NCI-H2081 treated with DMSO at 0.1 percent for 48 hours (cell line): ENCODE results near the gene PIAS3.
"Not testable (repeated sequence)": the region's sequence is repeated elsewhere in the genome, so short reads cannot be mapped to it uniquely, and the experiment has no call there.

Source experiments
- DNase-seq: peaks from one replicate; lab custom pipeline; 2025; lab: John Stamatoyannopoulos, UW

Gene PIAS3

DNA sequence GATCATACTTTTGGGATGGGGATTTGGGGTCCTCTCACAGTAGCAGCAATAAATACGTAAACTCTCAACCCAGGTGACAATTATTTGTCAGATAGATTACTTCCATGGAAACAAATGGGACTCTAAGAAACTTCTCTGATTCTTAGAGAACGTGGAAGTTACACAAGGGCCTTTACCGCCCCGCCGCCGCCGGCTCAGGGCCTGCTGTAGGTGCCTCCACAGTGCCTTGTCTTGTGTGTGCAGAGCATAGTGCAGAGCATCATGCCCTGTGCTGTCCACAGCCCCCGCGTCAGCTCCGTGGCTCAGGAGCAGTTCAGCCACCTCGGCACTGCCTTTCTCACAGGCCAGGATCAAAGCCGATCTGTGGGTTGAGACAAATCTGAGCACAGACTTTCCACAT is 15.8 kb upstream of the PIAS3 start:
- DNase-seq = no peak

DNA sequence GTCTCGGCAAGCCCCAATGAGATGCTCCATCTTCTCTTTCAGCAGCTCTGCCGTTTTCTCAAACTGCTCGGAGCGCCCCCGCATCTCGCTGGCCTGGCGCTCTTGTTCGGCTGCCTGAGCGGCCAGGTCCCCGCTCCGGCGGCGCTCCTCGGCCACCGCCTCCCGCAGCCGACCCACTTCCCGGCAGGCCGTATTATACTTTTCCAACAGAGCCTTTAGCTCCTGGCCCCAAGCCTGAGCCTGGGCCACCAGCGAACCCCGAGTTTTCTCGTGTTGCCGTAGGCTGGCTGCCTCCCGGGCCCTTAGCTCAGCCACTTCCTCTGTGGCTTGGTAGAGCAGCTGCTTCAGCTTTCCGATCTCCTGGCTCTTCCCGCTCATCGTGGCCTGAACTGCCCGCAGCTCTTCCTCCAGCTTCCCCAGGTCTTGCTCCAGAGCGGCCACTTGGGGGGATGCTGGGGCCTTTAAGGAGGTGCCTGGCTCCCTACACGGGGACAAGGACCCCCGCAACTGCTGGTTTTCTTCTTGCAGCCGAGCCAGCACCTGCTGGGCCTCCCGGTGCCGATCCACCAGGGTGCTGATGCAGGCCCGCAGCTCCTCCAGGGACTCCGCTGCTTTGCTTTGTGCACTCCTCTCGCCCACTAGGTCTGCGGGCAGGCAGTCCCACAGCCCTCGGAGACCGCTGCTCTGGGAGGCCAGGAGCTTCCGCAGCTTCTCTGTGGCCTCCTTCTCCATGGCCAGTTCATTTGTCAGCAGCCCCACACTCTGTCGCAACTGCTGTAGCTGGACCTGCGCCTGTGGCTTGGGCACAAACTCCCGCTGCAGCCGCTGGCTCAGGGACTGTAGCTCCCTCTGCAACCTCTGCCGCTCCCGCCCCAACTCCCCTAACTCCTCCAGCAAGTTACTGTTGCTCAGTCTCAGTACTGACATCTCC is 13.4 kb upstream of the PIAS3 start:
- DNase-seq = no peak

DNA sequence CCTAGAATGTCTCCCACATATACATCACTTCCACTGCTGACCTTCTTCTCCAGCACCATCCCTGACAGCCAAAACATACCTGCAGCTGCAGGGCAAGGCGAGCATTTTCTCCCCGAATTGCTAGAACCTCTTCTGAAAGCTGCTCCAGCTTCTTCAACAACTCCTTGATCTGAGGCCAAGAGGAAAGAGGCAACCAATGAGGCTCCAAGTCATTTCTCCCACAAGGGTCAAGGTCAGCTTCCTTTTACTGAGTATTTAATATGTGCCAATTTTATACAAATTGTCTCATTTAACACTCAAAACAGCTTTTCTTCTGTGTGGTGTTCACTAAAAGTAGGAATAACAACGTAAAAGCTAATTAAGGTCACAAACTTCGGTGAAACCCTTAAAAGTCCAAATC is 9.4 kb upstream of the PIAS3 start:
- DNase-seq = no peak

DNA sequence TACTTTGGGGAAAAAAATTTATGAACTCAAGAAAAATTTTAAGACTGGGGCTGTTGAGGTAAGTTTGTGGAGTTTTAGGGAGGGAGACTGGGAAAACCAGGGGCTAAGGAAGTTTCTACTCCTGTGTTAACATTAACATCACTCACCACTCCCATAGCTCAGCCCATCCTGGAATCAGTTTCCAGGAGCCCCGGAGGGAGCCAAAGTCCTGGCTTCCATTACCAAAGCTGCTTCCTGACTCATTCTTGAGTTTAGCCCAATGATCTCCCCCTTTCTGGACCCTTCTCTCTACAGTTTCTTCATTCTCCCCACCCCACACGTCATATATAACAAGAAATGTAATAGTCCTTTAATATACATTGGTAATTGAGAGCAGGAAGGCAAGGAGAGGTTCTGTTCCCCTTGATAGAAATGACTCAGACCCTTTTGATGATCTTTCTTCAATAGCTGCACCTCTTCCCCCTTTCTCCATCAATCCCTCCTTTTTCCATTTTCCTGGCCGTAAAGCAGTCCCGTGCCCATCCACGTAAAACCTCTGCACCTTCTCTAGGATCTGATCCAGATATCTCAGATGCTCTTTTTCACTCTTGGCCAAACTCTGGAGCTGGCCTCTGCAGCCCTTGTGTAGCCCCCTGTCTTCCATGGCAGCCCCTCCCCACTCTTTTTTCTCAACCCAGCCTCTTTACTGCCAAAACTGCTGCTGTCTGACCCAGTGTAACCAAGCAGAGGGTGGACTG is 4.6 kb upstream of the PIAS3 start:
- no peak for DNase-seq

DNA sequence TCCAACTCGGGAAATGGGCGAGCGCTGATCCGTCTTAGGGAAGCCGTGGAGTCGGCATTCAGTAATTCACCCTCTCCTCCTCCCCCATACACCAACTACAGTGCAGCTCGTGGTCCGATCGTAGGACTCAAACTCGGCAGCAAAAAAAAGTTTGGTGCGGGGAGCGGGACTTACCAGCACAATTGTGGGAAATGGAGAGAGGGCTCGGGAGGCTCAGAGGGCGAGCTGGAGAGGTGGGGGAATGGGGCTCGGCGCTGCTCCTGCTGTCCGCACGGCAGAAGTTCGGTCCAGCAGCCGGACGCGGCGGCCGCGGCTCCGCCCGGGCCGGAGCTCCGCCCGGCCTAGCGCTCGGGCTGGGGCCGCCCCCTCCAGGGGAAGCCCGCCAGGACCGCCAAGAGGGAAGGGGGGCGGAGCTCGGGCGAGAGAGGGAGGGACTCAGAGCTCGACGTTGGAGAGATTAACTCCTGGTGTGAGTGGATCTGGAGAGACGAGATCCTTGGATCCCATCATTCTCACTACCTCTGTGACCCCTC is 676 bp upstream of the PIAS3 start:
- DNase-seq = peak; percentile 49

DNA sequence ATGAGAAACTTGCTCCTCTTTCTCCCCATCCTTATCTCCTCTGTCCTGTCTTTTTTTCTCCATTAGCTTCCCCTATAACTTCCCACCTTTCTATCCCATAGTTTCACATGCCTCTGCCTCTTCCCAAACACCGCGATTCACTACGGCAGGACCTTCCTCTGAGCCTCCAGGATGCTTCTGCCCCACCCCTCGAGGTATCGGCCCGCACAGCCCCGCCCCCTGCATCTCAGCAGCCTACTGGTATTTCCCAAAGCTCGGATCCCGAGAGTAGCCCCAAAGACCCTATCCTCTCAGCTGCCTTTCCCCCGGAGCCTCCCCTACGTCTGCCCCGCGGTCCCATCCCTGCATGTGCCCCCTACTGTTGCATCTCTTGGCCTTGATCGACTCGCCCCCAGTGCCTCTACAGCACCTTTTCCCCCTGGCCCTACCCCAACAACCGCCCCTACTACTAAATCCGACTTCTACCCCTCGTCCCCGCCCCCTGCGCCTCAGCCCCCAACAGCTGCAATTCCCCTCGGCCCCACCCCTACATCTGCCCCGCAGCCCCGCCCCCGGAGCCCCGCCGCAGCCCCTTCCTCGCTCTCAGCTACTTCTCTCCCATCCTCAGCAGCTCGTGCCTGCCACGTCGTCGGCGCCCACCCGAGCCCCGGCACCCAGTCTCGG is 512 bp downstream of the PIAS3 start:
- DNase-seq = no peak

DNA sequence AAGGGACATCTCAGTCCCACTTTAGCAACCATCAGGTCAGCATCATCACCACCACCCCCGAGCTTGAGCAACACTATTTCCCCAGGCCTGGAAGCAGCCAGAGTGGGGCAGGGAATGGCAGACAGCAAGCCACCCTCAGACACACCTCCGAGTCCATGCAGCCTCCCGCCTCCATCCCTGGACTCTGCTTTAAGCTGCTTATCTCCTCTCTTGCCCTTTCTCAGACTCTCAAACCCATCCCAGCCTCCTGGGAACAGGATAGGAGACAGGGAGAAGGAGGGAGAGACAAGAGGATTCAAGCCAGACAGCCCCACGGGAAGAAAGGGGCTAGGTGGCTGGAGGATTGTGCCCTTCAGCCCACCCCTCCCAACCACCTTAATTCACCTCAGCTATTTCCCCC is 1.7 kb downstream of the PIAS3 start:
- no peak for DNase-seq

DNA sequence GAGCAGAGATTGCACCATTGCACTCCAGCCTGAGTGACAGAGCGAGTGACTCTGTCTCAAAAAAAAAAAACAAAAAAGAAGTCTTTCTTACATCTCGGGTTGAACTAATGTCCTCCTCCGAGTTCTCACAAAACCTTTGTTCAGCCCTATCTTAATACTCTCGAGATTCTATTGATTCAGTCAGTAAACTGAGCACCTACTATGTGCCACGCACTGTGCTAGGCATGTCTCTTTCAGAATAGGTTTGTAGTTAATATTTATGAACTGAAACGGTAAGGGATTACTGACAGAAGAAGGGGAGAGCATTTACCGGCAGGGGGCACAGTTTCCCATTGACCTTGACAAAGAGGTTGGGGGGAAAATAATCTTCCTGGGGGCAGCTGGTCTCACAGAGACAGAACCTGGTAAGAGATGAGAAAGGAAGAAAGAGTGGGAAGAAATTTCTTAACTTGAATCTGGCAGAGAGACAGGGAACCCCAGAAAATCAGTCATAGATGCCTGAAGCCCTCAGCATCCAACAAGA is 3.4 kb downstream of the PIAS3 start:
- DNase-seq = no peak

DNA sequence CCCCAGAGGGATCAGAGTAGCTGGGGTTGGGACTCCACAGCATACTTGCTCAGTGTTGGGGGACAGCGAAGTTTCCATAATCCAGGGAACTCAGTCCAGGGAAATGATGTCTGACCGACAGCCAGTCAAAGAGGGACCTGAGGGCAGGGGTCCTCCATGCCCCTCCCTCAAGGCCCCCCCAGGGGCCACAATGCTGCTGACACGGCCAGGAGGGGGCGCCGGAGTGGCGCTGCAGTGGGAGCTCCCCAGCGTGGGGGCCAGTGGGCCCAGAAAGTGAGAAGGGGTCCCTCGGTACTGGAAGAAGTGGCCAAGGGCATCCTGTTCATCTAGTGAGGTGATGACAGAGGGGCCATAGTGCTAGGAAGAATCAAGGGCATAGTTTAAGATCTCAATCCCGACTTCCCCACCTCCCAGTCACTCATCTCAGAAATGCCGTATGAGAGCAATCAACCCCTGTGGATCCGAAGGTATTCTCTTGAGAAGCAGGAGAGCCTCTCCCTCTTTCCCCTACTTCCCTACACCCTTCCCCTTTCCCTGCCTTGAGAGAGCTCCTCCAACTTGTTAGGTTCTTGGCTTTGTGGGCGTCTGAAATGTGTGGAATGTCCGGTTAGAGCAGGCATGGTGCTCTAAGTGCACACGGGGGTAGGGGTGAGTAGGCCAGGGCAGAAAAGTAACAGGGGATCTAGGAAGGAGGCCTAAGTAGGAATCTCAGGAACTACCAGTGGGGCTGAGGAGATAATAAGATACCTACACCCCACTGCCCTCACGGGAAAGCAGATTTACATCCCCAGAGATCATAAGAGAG is 9.3 kb downstream of the PIAS3 start:
- DNase-seq = no peak

DNA sequence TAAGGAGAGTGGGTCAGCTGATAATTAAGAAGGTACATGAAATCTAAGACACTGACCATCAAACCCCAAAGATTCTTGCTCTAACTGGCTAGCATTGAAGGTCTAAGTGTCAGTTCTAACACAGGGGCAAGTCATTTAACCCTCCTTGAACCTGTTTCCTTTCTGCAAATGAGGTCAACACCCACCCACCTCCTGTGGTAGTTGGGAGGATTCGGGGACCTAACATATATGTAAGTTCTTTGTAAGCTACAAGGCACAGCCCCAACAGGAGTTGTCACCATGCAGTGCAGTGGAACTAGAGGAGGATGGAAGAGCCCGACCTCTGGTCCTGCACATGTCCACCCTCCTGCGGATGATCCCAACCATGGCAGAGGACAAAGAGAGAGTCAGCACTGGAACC is 11.1 kb downstream of the PIAS3 start:
- DNase-seq = no peak

DNA sequence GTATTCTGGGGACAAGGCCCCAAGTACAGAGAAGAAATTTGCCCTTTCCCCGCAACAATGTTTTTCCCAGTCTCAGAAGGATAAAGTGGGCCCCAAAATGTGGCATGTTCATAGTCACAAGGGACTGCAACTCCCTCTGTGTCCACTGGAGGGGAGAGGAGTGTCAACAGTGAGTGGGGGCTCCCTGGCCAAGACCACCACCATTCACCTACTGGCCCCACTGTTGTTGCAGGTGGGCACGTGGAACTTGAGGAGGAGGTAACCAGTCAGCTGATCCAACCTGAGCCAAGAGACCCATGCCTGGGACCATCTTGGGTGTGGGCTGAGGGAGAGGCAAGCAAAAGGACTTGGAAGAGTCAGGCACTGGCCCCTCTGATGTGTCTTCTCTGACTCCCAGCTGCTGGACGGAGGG is 12.7 kb downstream of the PIAS3 start:
- DNase-seq = no peak

DNA sequence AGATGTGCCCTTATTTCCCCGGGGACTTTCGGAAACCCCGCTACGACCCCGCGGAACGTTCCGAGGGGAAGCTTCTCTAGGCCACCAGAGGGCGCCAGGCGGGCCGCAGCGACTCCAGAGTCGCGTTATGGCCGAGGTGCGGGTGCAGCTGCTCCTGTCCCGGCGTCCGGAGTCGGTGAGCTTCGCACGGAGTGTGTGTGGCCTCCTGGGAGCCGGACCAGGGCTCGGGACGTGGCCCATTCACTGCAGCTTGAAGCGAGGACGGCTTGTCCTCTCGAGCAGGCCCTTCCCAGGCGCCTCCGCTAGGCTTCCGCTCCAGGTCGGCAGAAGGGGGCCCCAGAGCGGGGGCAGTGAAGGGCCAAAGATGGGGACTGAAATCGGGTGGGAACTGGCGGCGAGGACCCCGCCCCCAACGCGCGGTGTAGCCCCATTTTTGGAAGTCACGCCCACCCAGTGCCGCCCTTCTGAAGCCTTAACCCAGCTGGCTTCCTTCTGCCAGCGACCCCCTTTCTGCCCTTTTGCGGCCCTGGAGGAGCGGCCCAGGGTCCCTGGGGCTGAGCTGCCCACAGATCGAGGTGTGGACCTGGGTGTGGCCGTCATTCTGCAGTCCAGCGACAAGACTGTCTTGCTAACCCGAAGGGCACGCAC is 13.2 kb downstream of the PIAS3 start, which contains the start of gene NUDT17:
Gene NUDT17 (plus strand): TSS at position 117 of the 648 bp plus-strand sequence. CDS start 11 bp downstream, at position 128.
- peak; percentile 61 for DNase-seq

DNA sequence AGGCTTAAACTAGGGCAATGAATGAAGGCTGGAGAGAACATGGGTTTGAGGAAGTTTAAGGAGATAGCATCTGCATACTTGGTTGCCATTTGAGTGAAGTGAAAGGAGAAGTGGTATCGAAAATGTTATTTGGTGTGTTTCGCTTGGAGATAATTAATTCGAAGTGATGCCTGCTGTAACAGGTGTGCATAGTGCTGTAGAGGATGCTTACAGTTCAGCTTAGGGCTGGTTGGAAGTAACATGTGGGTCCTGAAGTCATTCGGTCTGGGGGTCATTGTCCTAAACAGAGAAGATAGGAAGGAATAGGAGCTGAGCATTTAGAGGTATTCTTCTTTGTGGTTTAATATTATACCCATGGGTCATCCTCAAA is 13.8 kb downstream of the PIAS3 start:
- DNase-seq = no peak

DNA sequence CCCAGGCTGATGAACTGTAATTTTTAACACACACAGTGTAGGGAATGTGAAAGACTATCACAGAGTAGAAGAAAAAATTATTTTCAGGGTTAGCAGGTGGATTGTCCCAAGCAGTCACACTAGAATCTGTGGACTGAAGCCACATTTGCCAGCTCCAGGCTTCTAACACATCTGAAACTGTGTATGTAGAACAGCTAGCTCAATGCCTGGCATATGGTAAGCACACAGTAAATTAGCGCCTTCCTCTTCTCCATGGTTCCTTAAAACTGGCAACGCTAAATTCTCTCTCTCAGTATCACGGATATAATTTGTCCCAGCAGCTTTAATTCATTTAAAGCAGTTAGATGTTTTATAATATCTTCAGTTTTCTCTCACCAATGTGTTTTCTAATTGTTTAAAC is 15.8 kb downstream of the PIAS3 start:
- DNase-seq = no peak

DNA sequence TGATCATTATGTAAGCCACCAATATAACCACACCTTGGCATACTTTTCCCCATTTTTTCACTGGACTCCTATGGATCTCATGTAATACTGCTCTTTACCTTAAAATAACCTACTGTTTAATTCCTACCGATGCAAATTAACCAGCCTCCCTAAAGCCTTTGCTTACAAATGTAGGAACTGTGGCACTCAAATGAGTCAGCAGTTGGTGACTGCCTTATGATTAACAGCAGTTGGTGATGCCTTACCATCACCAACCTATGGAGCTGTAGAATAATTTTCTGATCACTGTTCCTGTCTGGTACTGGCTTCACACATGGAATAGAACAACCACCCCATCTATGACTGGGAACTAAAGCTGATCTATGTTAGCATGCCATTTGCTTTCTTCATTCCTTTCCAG is 21.2 kb downstream of the PIAS3 start:
- no peak for DNase-seq

DNA sequence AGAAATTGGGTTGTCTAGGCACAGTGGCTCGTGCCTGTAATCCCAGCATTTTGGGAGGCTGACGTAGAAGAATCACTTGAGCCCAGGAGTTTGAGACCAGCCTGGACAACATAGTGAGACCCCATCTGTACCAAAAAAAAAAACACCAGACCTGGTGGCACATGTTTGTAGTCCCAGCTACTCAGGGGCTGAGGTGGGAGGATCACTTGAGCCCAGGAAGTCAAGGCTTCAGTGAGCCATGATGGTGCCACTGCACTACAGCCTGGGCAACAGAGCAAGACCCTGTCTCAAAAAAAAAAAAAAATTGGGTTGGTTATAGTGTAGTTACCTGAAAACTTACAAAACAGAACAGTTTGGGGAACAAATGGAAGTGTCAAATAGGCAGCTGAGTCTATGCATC is 28.1 kb downstream of the PIAS3 start:
- DNase-seq = not testable (repeated sequence)

DNA sequence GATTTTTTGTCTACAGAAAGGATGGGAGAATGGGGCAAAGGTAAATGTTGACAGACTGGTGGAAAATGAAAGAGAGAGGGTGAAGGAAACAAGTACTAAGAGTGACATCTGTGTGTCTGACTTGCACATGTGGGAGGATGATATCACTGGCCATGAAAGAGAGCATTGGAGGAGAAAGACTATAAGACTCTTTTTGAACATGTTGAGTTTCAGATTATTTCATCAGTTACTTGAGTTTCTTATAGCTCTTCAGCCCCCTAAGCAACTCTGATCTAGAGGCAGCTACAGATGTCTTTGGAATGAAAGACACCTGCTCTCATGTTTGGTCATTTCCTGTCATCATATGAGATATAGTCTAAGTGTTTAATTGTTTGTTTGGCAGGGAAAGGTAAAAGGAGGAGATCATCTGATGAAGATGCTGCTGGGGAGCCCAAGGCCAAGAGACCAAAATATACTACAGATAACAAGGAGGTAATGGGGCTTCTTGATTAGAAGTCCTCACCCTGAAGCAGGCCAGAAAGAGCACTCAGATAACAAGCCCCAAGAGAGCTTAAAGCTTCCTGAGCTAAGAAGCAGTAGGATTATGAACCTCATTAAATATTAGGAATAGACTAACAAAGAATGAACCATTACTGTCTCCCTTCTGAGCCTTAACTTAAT is 30.4 kb downstream of the PIAS3 start:
- DNase-seq = no peak

DNA sequence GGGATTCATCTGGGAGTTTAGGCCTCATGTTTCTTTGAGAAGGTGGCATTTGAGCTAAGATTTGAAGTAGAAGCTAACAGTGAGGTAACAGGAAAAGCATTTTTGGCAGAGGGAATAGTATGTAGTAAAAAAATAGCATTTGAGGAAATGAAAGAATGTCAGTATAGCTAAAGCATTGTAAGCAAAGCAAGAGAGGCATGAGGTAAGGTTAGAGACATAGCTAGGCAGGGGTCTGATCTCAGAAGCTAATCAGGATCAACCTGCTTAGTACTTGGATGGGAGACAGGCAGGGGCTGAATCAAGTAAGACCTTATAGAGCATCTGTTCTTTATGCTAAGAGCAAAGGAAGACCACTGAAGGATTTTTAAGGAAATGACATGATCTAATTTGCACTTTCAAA is 30.9 kb downstream of the PIAS3 start:
- DNase-seq = no peak

DNA sequence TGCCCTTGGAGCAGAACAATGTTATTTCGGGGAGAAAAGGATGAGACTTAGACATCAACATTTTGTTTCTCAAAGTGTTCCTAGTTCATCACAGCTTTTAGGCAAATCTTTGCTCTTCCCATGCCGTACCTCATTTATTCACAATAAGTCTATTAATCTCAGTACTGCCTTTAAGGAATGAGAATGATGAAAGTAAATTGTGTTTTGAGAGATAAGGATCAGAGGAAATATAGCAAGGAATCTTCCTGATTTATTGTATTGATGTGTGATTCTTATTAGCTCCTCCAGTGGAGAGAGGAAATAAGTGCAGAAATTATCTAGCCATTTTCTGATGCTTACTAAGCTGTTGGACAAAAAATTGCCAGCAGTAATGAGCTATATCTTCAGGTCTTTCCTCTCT is 32.9 kb downstream of the PIAS3 start:
- DNase-seq = no peak

DNA sequence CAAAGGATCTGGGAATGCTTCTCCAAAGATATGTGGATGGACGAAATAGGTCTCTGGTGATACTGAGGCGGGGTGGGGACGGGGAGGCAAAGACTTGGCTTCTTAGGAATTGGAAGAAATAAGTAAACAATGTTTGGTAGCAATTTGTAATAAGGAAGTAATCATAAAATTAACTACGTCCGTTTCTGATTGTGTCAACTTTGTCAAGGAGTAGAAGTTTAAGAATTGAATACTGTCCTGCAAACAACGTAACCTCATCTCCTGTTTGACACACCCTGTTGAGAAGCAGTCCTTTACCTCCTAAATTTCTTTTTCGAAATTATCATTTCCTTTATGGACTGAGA is 34.4 kb downstream of the PIAS3 start:
- DNase-seq = no peak
